Smooth muscle cell (in vitro differentiated cells): ENCODE measurements around the gene TMA16. TPM values are rescaled to one million over a fixed set of nuclear protein-coding genes. Genes with fewer than 3 reads are reported as not detected.
A peak's percentile ranks its signal among the peaks of the same experiment; 100 is the strongest.

Experiments used
- DNase-seq: peaks from one replicate; lab custom pipeline; 2025; ENCODE audit not compliant: unreplicated experiment; lab: John Stamatoyannopoulos, UW
- H2AFZ ChIP-seq: fragments of 200-600 bp; sonication (generic); 2 replicates; pipeline ENCODE4 v1.6.0; 2016; ENCODE audit warnings: antibody characterized with exemption, low read depth, mild to moderate bottlenecking
- H3F3A ChIP-seq: fragments of 200-600 bp; sonication (generic); 2 replicates; pipeline ENCODE4 v1.6.0; 2017; ENCODE audit warnings: antibody characterized with exemption, low read depth
- H3K27ac ChIP-seq: fragments of 200-600 bp; sonication (generic); 2 replicates; pipeline ENCODE4 v1.5.1; 2016; ENCODE audit warnings: low read depth, mild to moderate bottlenecking
- H3K27me3 ChIP-seq: fragments of 200-600 bp; sonication (generic); 2 replicates; pipeline ENCODE4 v1.6.1; 2016; ENCODE audit warnings: low read depth, mild to moderate bottlenecking
- H3K36me3 ChIP-seq: fragments of 200-600 bp; sonication (generic); 2 replicates; pipeline ENCODE4 v1.5.1; 2016; ENCODE audit warnings: low read depth
- H3K4me1 ChIP-seq: fragments of 200-600 bp; sonication (generic); 2 replicates; pipeline ENCODE4 v1.5.1; 2016; ENCODE audit warnings: low read depth
- H3K4me2 ChIP-seq: fragments of 200-600 bp; sonication (generic); 2 replicates; pipeline ENCODE4 v1.6.0; 2016; ENCODE audit warnings: mild to moderate bottlenecking
- H3K4me3 ChIP-seq: fragments of 200-600 bp; sonication (generic); 2 replicates; pipeline ENCODE4 v1.5.1; 2016; ENCODE audit warnings: mild to moderate bottlenecking
- H3K79me2 ChIP-seq: fragments of 200-600 bp; sonication (generic); 2 replicates; pipeline ENCODE4 v1.6.0; 2016; ENCODE audit warnings: low read depth, mild to moderate bottlenecking
- H3K9ac ChIP-seq: fragments of 200-600 bp; sonication (generic); 2 replicates; pipeline ENCODE4 v1.6.0; 2016; ENCODE audit warnings: low read depth
- H3K9me3 ChIP-seq: fragments of 200-600 bp; sonication (generic); replicated peaks from 2 replicates; pipeline ENCODE4 v1.5.1; 2016; ENCODE audit warnings: low read depth
- H4K20me1 ChIP-seq: fragments of 200-600 bp; sonication (generic); 2 replicates; pipeline ENCODE4 v1.6.0; 2016; ENCODE audit warnings: low read depth
- WGBS: methylation state at CpG from one replicate; pipeline ENCODE4 v1.1.7; 2016; ENCODE audit warnings: low lambda C conversion rate; 5-methylcytosine and 5-hydroxymethylcytosine counted together
- polyA plus RNA-seq: library from polyadenylated mRNA; unstranded; fragments of >200 nt; fragmentation: Nextera tagmentation; extraction: Ambion mirVana; gene quantifications from 2 replicates; pipeline ENCODE4 v1.2.1, GENCODE V29; 2016
- total RNA-seq: library from RNA; depleted of rRNA; stranded (reverse); fragments of >200 nt; gene quantifications from 2 replicates; pipeline ENCODE4 v1.2.3, GENCODE V29; 2014
- TF ChIP-seq, protein P1 (sequence below): fragments of 200-600 bp; sonication (generic); IDR thresholded peaks from 2 replicates; pipeline ENCODE4 v1.5.1; 2017; ENCODE audit warnings: borderline replicate concordance, mild to moderate bottlenecking, antibody characterized with exemption; ENCODE audit not compliant: insufficient read depth, poor library complexity, severe bottlenecking

TMA16 gene
- total and polyA plus RNA-seq, 2 experiments from 2014 or later: 20.6 to 26.9 TPM

DNA sequence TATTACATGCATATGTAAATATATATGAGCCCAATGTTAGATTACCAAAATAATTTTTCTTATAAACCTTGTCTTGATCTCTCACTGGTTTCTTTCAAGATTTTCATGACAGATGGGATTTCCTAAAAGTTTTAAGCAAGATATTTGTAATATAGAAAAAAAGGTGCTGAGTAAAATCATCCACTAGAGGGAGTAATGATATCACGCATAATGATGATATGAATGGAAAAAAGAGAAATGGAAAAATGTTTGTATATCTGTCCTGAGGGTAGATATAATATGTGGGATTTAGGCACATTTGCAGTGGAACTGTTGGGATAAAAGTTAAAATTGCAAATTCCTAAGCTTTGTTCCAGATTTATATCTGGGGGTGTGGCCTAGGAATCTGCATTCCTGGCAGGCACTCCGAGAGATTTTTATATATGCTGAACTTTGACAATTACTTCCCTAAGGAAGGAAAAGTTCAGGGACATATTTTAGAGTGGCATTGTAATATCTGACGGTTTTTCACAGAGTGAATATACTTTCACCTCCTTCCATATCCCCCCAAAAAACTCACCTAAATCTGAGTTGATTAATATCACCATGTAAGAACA, 60.5 kb downstream of the TMA16 start:
- Histone ChIP-seq H2AFZ (no peak overlapping the region), H3K9me3 (no peaks in the 10 kb centered on the region), H3K9ac (no peak overlapping the region), H3K4me1 (no peaks in the 10 kb centered on the region), H3K27ac (no peak overlapping the region), H3K79me2 (no peaks in the 10 kb centered on the region), H3K4me3 (no peak overlapping the region), H3F3A (no peaks in the 10 kb centered on the region), H3K4me2 (no peak overlapping the region), H4K20me1 (no peaks in the 10 kb centered on the region), H3K36me3 (no peaks in the 10 kb centered on the region), H3K27me3 (no peaks in the 10 kb centered on the region)
- 45% methylated on average over 3 of the region's 3 CpGs for WGBS
- DNase-seq: no peak
- TF ChIP-seq, protein P1, sequence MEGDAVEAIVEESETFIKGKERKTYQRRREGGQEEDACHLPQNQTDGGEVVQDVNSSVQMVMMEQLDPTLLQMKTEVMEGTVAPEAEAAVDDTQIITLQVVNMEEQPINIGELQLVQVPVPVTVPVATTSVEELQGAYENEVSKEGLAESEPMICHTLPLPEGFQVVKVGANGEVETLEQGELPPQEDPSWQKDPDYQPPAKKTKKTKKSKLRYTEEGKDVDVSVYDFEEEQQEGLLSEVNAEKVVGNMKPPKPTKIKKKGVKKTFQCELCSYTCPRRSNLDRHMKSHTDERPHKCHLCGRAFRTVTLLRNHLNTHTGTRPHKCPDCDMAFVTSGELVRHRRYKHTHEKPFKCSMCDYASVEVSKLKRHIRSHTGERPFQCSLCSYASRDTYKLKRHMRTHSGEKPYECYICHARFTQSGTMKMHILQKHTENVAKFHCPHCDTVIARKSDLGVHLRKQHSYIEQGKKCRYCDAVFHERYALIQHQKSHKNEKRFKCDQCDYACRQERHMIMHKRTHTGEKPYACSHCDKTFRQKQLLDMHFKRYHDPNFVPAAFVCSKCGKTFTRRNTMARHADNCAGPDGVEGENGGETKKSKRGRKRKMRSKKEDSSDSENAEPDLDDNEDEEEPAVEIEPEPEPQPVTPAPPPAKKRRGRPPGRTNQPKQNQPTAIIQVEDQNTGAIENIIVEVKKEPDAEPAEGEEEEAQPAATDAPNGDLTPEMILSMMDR: peak; percentile 84

DNA sequence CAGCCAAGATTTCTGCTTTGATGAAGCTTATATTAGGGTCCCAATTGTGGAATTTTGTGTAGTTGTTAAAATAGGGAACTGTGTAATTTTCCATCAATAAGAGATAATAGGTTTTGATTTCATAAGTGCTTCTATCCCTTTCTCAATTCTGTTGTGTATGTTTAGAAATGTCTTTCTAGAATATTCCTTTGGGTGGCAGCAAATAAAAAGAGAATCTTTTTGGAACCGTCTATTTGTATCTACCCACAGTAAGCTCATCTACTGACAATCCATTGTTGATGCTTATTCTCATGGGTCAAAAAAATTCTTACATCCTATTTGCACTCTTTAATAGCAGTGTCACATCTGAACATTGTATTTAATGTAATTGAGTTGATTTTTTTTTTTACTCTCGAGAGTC, 61.7 kb downstream of the TMA16 start:
- 69% methylated on average over 2 of the region's 2 CpGs for WGBS

DNA sequence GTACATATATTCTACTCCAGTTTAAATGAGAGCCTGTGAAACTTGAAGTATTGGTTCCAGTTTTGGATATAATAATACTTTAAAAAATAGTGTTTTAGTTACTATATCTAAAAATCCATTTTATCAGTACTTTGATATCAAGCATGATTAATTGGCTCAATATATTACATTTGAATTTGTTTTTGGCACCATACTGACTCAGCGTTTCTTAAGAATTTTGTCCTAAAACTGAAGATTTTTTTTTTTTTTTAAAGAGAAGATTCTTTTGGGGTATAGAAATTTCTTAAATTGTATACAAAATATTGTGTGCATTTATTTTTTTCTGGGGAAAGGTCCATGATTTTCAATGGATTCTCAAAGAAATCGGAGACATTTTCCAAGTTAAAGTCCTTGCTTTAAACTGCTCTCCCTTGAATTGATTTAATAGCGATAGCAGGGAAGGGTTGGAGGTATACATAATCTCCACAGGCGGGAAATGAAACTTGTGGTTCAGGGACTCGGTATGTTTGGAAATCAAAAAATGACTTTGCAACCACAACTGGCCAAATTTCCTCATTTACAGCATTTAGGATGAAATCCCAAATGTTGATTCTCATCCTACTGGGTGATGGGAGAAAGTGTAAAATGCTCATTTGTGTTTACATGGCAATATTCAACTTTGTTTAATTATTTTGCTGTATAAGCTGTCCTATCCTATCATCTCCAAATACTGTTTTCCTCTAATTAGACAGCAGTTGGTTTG, 62.3 kb downstream of the TMA16 start:
- Histone ChIP-seq H3K4me1 (no peaks in the 10 kb centered on the region), H3K4me3 (no peak overlapping the region), H3K9ac (no peak overlapping the region), H4K20me1 (no peaks in the 10 kb centered on the region), H3K27ac (no peak overlapping the region), H2AFZ (no peak overlapping the region), H3K36me3 (no peaks in the 10 kb centered on the region), H3K9me3 (no peaks in the 10 kb centered on the region), H3K4me2 (no peak overlapping the region), H3F3A (no peaks in the 10 kb centered on the region), H3K79me2 (no peaks in the 10 kb centered on the region), H3K27me3 (no peaks in the 10 kb centered on the region)
- 68% methylated on average over 5 of the region's 5 CpGs for whole genome bisulfite sequencing
- TF ChIP-seq, protein P1: no peak
- no peak for DNase-seq

More for the DNA sequence above, 61.7 kb downstream of the TMA16 start:
- H3K4me1 ChIP-seq: no peaks in the 10 kb centered on the region
- H3F3A ChIP-seq: no peaks in the 10 kb centered on the region
- no peak overlapping the region for H3K9ac ChIP-seq
- no peak for DNase-seq
- TF ChIP-seq, protein P1: no peak
- H3K9me3 ChIP-seq: no peaks in the 10 kb centered on the region
- no peaks in the 10 kb centered on the region for H3K36me3 ChIP-seq
- H4K20me1 ChIP-seq: no peaks in the 10 kb centered on the region
- no peaks in the 10 kb centered on the region for H3K27me3 ChIP-seq
- H3K27ac ChIP-seq: no peak overlapping the region
- H3K4me2 ChIP-seq: no peak overlapping the region
- no peak overlapping the region for H2AFZ ChIP-seq
- no peaks in the 10 kb centered on the region for H3K79me2 ChIP-seq
- no peak overlapping the region for H3K4me3 ChIP-seq

DNA sequence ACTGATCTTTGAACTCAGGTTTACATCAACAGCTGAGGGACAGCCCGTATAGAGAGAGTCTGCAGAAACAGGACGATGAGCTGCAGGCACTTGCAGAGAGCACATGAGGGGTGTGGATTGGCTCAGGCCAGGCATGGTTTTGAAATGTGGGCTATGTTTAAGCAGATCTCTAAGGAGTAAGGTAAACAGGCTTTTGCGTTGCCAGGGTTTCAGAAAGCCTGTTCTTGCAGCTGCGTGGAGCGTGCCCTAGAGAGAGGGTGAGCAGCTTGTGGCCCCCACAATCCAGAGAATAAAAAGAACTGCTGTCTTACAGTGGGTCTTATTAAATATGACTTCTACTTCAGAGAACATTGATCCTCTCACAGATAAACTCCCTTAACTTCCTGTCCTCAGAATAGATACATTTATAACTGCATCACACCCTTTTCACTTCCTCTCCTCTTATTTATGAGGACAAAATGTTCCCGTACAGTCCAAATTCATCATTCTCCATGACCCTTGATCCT, 64.1 kb downstream of the TMA16 start:
- no peak for DNase-seq
- Histone ChIP-seq H3K9ac (no peak overlapping the region), H3K79me2 (no peaks in the 10 kb centered on the region), H4K20me1 (no peaks in the 10 kb centered on the region), H2AFZ (no peak overlapping the region), H3K4me3 (no peak overlapping the region), H3F3A (no peaks in the 10 kb centered on the region), H3K27me3 (no peaks in the 10 kb centered on the region), H3K9me3 (no peaks in the 10 kb centered on the region), H3K36me3 (no peaks in the 10 kb centered on the region), H3K4me2 (no peak overlapping the region), H3K27ac (no peak overlapping the region), H3K4me1 (no peaks in the 10 kb centered on the region)
- TF ChIP-seq, protein P1: no peak
- 90% methylated on average over 6 of the region's 6 CpGs for WGBS
